GM23248 (cell line): ENCODE measurements around the gene UBALD2. TPM values are rescaled to one million over a fixed set of nuclear protein-coding genes. Genes with fewer than 3 reads are reported as not detected.

Experiments used
- DNase-seq: peaks from one replicate; pipeline ENCODE4 v3.0.0-alpha.2; 2015
- H2AFZ ChIP-seq: fragments of 200-600 bp; sonication (generic); 2 replicates; pipeline ENCODE4 v1.6.1; 2016; ENCODE audit warnings: antibody characterized with exemption
- H3F3A ChIP-seq: fragments of 200-600 bp; sonication (generic); 2 replicates; pipeline ENCODE4 v1.6.1; 2016; ENCODE audit warnings: mild to moderate bottlenecking, antibody characterized with exemption, mixed run types; ENCODE audit not compliant: insufficient read depth
- H3K27ac ChIP-seq: fragments of 200-600 bp; sonication (generic); 2 replicates; pipeline ENCODE4 v1.5.1; 2016; ENCODE audit warnings: mild to moderate bottlenecking
- H3K27me3 ChIP-seq: fragments of 200-600 bp; sonication (generic); replicated peaks from 2 replicates; pipeline ENCODE4 v1.6.1; 2016; ENCODE audit warnings: mild to moderate bottlenecking; ENCODE audit not compliant: insufficient read depth
- H3K36me3 ChIP-seq: fragments of 200-600 bp; sonication (generic); 2 replicates; pipeline ENCODE4 v1.6.1; 2016; ENCODE audit warnings: low read depth, mild to moderate bottlenecking
- H3K4me1 ChIP-seq: fragments of 200-600 bp; sonication (generic); 2 replicates; pipeline ENCODE4 v1.6.1; 2016; ENCODE audit warnings: mild to moderate bottlenecking; ENCODE audit not compliant: insufficient read depth
- H3K4me2 ChIP-seq: fragments of 200-600 bp; sonication (generic); one replicate; pipeline ENCODE4 v1.6.1; 2016; ENCODE audit warnings: mild to moderate bottlenecking; ENCODE audit not compliant: unreplicated experiment
- H3K4me3 ChIP-seq: fragments of 200-600 bp; sonication (generic); 2 replicates; pipeline ENCODE4 v1.5.1; 2016; ENCODE audit warnings: mild to moderate bottlenecking
- H3K79me2 ChIP-seq: fragments of 200-600 bp; sonication (generic); 2 replicates; pipeline ENCODE4 v1.6.1; 2016; ENCODE audit warnings: mild to moderate bottlenecking; ENCODE audit not compliant: insufficient read depth
- H3K9ac ChIP-seq: fragments of 200-600 bp; sonication (generic); 2 replicates; pipeline ENCODE4 v1.6.1; 2016; ENCODE audit warnings: mild to moderate bottlenecking
- H3K9me2 ChIP-seq: fragments of 200-600 bp; sonication (generic); 2 replicates; pipeline ENCODE4 v1.6.1; 2016; ENCODE audit warnings: mixed run types, mild to moderate bottlenecking, moderate library complexity; ENCODE audit not compliant: insufficient read depth
- H3K9me3 ChIP-seq: fragments of 200-600 bp; sonication (generic); one replicate; pipeline ENCODE4 v1.6.1; 2017; ENCODE audit warnings: low read depth
- H4K20me1 ChIP-seq: fragments of 200-600 bp; sonication (generic); 2 replicates; pipeline ENCODE4 v1.6.0; 2016; ENCODE audit not compliant: insufficient read depth
- EZH2 ChIP-seq: fragments of 200-600 bp; sonication (generic); IDR thresholded peaks from 2 replicates; pipeline ENCODE4 v1.6.1; 2018; ENCODE audit warnings: antibody characterized with exemption, mild to moderate bottlenecking; ENCODE audit not compliant: insufficient read depth, poor library complexity, severe bottlenecking
- EZH2phosphoT487 ChIP-seq: fragments of 200-600 bp; sonication (generic); IDR thresholded peaks from 2 replicates; pipeline ENCODE4 v1.6.1; 2018; ENCODE audit warnings: antibody characterized with exemption, moderate library complexity, mild to moderate bottlenecking, low read depth; ENCODE audit not compliant: insufficient read depth
- WGBS, 2 experiments: methylation state at CpG; one replicate each; pipeline ENCODE4 v1.1.6; 2015 to 2017; ENCODE audit warnings: low lambda C conversion rate in 2 of 2, low coverage in 1 of 2; ENCODE audit errors: missing lambda C conversion rate in 2 of 2; 5-methylcytosine and 5-hydroxymethylcytosine counted together
- in situ Hi-C: fragments of 300-500 bp; cut with MboI; formaldehyde crosslinking; loops from 2 replicates; pipeline ENCODE4 v1.15.0; 2020
- polyA plus RNA-seq: library from polyadenylated mRNA; unstranded; fragments of >200 nt; fragmentation: Nextera tagmentation; extraction: Ambion mirVana; gene quantifications from 2 replicates; pipeline ENCODE4 v1.2.1, GENCODE V29; 2016
- total RNA-seq: library from RNA; depleted of rRNA; stranded (reverse); fragments of >200 nt; shearing (Covaris generic); gene quantifications from 2 replicates; pipeline ENCODE4 v1.2.3, GENCODE V29; 2014

The UBALD2 gene
- total and polyA plus RNA-seq, 2 experiments from 2014 or later = 0.56 to 6.4 TPM

GRCh38 chr17:76309461-76309860 is 44.3 kb downstream of the UBALD2 start:
- H3K4me3 ChIP-seq = no peak overlapping the region
- H3K9me2 ChIP-seq = no peaks in the 10 kb centered on the region
- DNase-seq = no peak
- H3F3A ChIP-seq = peaks cover 7% of the 10 kb centered on the region; the same call in 1 of the 2 replicates
- no peak overlapping the region for H3K27ac ChIP-seq
- no peaks in the 10 kb centered on the region for H3K9me3 ChIP-seq
- no peaks in the 10 kb centered on the region for H3K27me3 ChIP-seq
- no peak for TF ChIP-seq EZH2phosphoT487
- no peak for TF ChIP-seq EZH2
- in situ Hi-C loops = no loop called here
- peaks cover under 1% of the 10 kb centered on the region; the same call in 1 of the 2 replicates for H4K20me1 ChIP-seq
- no peak overlapping the region for H3K9ac ChIP-seq
- WGBS, 2 experiments = 73 to 79% methylated on average over 4 of the region's 4 CpGs
- no peak overlapping the region for H2AFZ ChIP-seq
- no peak overlapping the region for H3K4me2 ChIP-seq
- H3K4me1 ChIP-seq = no peaks in the 10 kb centered on the region
- H3K79me2 ChIP-seq = no peaks in the 10 kb centered on the region
- peaks cover 12% of the 10 kb centered on the region; the same call in 1 of the 2 replicates for H3K36me3 ChIP-seq

DNA sequence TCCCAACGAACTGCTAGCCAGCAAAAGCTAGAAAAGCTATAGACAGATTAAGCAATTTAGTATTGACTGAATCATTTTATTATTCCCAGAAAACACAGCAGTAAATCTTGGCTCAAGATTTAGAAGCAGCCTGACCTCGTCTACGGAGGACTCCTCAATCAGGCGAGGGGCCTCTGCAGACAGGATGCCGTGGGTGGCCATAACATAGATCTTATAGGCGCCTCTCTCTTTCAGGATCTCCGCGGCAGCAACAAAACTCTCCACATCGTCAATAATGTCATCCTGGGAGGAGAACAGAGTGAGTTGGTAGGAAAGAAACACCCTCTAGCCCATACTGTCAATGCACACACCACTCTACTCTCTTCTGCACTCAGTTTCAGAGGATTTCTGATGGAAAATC is 47.6 kb downstream of the UBALD2 start:
- TF ChIP-seq EZH2phosphoT487 = no peak
- in situ Hi-C loops = no loop called here

GRCh38 chr17:76314392-76315227 is 49.5 kb downstream of the UBALD2 start:
- no peak for TF ChIP-seq EZH2
- no peak for TF ChIP-seq EZH2phosphoT487
- Histone ChIP-seq H3K9ac (no peak overlapping the region), H3K4me2 (no peak overlapping the region), H3K9me2 (no peaks in the 10 kb centered on the region), H3K9me3 (no peaks in the 10 kb centered on the region), H3K27me3 (no peaks in the 10 kb centered on the region), H3K27ac (no peak overlapping the region), H4K20me1 (peaks cover 3% of the 10 kb centered on the region; the same call in 1 of the 2 replicates), H3F3A (peaks cover 7% of the 10 kb centered on the region; the same call in 1 of the 2 replicates), H3K4me3 (no peak overlapping the region), H3K36me3 (peaks cover 12% of the 10 kb centered on the region; the same call in 1 of the 2 replicates), H2AFZ (no peak overlapping the region), H3K4me1 (no peaks in the 10 kb centered on the region), H3K79me2 (no peaks in the 10 kb centered on the region)
- DNase-seq = no peak
- 85 to 93% methylated on average over 14 to 15 of the region's 15 CpGs for WGBS, 2 experiments
- in situ Hi-C loops = no loop called here

More for the DNA sequence above, 47.6 kb downstream of the UBALD2 start:
- no peaks in the 10 kb centered on the region for H3K9me2 ChIP-seq
- H3K4me3 ChIP-seq = no peak overlapping the region
- H3F3A ChIP-seq = peaks cover 7% of the 10 kb centered on the region; the same call in 1 of the 2 replicates
- no peak overlapping the region for H3K4me2 ChIP-seq
- H3K27me3 ChIP-seq = no peaks in the 10 kb centered on the region
- H3K36me3 ChIP-seq = peaks cover 12% of the 10 kb centered on the region; the same call in 1 of the 2 replicates
- DNase-seq = no peak
- H3K79me2 ChIP-seq = no peaks in the 10 kb centered on the region
- H3K9ac ChIP-seq = no peak overlapping the region
- no peak overlapping the region for H2AFZ ChIP-seq
- no peak overlapping the region for H3K27ac ChIP-seq
- WGBS, 2 experiments = 94 to 95% methylated on average over 9 of the region's 9 CpGs
- H3K4me1 ChIP-seq = no peaks in the 10 kb centered on the region
- no peaks in the 10 kb centered on the region for H3K9me3 ChIP-seq
- peaks cover 3% of the 10 kb centered on the region; the same call in 1 of the 2 replicates for H4K20me1 ChIP-seq

DNA sequence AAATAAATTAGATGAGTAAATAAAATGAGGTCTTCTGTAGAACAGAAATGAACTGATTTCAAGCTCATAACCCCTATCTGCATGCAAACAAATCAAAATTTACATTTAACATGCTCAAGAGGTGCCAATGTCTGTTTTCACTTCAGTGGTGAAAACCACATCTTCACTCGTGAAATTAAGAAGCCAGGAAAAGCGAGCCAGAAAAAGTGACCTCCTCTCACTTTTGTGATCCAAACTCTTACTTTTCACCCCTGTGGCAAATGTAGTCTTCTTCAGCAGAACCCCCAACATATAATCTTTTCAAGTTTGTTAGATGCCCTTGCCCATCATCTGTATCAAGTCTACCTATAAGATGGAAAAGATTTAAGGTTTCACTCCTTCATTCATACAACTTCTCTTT is 52.4 kb downstream of the UBALD2 start:
- no peak for TF ChIP-seq EZH2phosphoT487
- WGBS, 2 experiments = 88 to 93% methylated on average over 2 of the region's 2 CpGs

More for the DNA sequence above, 52.4 kb downstream of the UBALD2 start:
- H3K27ac ChIP-seq = no peak overlapping the region
- no peaks in the 10 kb centered on the region for H3K9me3 ChIP-seq
- no peak overlapping the region for H2AFZ ChIP-seq
- H4K20me1 ChIP-seq = peaks cover 3% of the 10 kb centered on the region; the same call in 1 of the 2 replicates
- H3K27me3 ChIP-seq = no peaks in the 10 kb centered on the region
- in situ Hi-C loops = no loop called here
- H3K9me2 ChIP-seq = no peaks in the 10 kb centered on the region
- H3K36me3 ChIP-seq = peaks cover 6% of the 10 kb centered on the region; the same call in 1 of the 2 replicates
- H3K9ac ChIP-seq = no peak overlapping the region
- DNase-seq = no peak
- H3F3A ChIP-seq = 0 out of 2 replicates have a peak, but pooled peaks cover under 1% of the 10 kb centered on the region
- H3K4me3 ChIP-seq = no peak overlapping the region
- no peaks in the 10 kb centered on the region for H3K4me1 ChIP-seq
- no peaks in the 10 kb centered on the region for H3K79me2 ChIP-seq
- no peak overlapping the region for H3K4me2 ChIP-seq
